Keratinocyte (primary cell): Measurements from ENCODE around the gene KMT5C. TPM values are rescaled to one million over a fixed set of nuclear protein-coding genes. Genes with fewer than 3 reads are reported as not detected.

Experiments used
- DNase-seq: peaks from one replicate; pipeline ENCODE4 v3.0.0-alpha.2; 2011; ENCODE audit warnings: low read depth, missing footprints, low spot score
- FAIRE-seq: peaks from 2 replicates; lab custom pipeline; 2011; peaks lifted over from hg19 to GRCh38; lab: Jason Lieb, UNC
- H2AFZ ChIP-seq: 2 replicates; pipeline ENCODE4 v1.6.0; 2012; ENCODE audit warnings: low read length, control low read depth, inconsistent platforms; ENCODE audit not compliant: control insufficient read depth
- H3K27ac ChIP-seq: 2 replicates; pipeline ENCODE4 v1.5.1; 2011; ENCODE audit warnings: low read length; ENCODE audit not compliant: control insufficient read depth, insufficient read depth
- H3K27me3 ChIP-seq: 3 replicates; pipeline ENCODE4 v1.6.0; 2011; ENCODE audit warnings: low read length; ENCODE audit not compliant: control insufficient read depth, insufficient read depth; ENCODE audit errors: extremely low read depth
- H3K36me3 ChIP-seq, 2 experiments: 2 replicates in 1 of 2; 3 replicates in 1 of 2; pipeline ENCODE4 v1.5.1; 2011; ENCODE audit warnings: low read length in 2 of 2, mild to moderate bottlenecking in 1 of 2; ENCODE audit not compliant: control insufficient read depth in 2 of 2, insufficient read depth in 2 of 2; ENCODE audit errors: extremely low read depth in 1 of 2
- H3K4me1 ChIP-seq: 3 replicates; pipeline ENCODE4 v1.5.1; 2011; ENCODE audit warnings: low read length; ENCODE audit not compliant: control insufficient read depth, insufficient read depth; ENCODE audit errors: extremely low read depth
- H3K4me2 ChIP-seq: 3 replicates; pipeline ENCODE4 v1.6.0; 2011; ENCODE audit warnings: low read depth, low read length; ENCODE audit not compliant: control insufficient read depth, insufficient read depth; ENCODE audit errors: extremely low read depth
- H3K4me3 ChIP-seq, 3 experiments: fragments of 200-600 bp in 1 of 3; sonication (generic) in 1 of 3; 2 replicates in 2 of 3; 3 replicates in 1 of 3; pipeline ENCODE4 v1.5.1; 2011 to 2016; ENCODE audit warnings: low read length in 3 of 3, mild to moderate bottlenecking in 3 of 3, control low read depth in 2 of 3, inconsistent platforms in 1 of 3, low read depth in 1 of 3, mixed read lengths in 1 of 3, mixed run types in 1 of 3, moderate library complexity in 1 of 3; ENCODE audit not compliant: control insufficient read depth in 2 of 3, insufficient read depth in 2 of 3; ENCODE audit errors: extremely low read depth in 1 of 3
- H3K79me2 ChIP-seq: 2 replicates; pipeline ENCODE4 v1.6.0; 2012; ENCODE audit warnings: low read length; ENCODE audit not compliant: control insufficient read depth, insufficient read depth
- H3K9ac ChIP-seq: 3 replicates; pipeline ENCODE4 v1.6.0; 2011; ENCODE audit warnings: low read length; ENCODE audit not compliant: control insufficient read depth, insufficient read depth; ENCODE audit errors: extremely low read depth
- H3K9me1 ChIP-seq: 3 replicates; pipeline ENCODE4 v1.6.0; 2011; ENCODE audit warnings: low read length; ENCODE audit not compliant: control insufficient read depth, insufficient read depth; ENCODE audit errors: extremely low read depth
- H3K9me3 ChIP-seq: 2 replicates; pipeline ENCODE4 v1.5.1; 2012; ENCODE audit warnings: low read depth, low read length; ENCODE audit not compliant: control insufficient read depth
- H4K20me1 ChIP-seq: 3 replicates; pipeline ENCODE4 v1.6.0; 2011; ENCODE audit warnings: low read length; ENCODE audit not compliant: control insufficient read depth, insufficient read depth; ENCODE audit errors: extremely low read depth
- EZH2 ChIP-seq: IDR thresholded peaks from one replicate; pipeline ENCODE4 v1.6.1; 2012; ENCODE audit warnings: inconsistent platforms, mild to moderate bottlenecking, low read length, moderate library complexity
- dilution Hi-C: fragments of 300-500 bp; cut with MboI; formaldehyde crosslinking; loops from one replicate; pipeline ENCODE4 v1.7.0; 2020; ENCODE audit warnings: low sequenced_read_pairs; ENCODE audit not compliant: extremely low pct_ligation_motif_present
- polyA plus RNA-seq, 5 experiments: library from polyadenylated mRNA; depleted of rRNA in 3 of 5; stranded (reverse) in 3 of 5; stranded (forward) in 1 of 5; unstranded in 1 of 5; fragments of >200 nt; gene quantifications; 1 replicate in 1 of 5; 2 replicates in 3 of 5; 3 replicates in 1 of 5; pipeline versions ENCODE4 v1.2.1 to v1.2.3, GENCODE V29; 2011 to 2012; ENCODE audit warnings: missing spikeins in 2 of 5, low read depth in 1 of 5, low replicate concordance in 1 of 5
- TF ChIP-seq, protein P1 (sequence below), 3 experiments: IDR thresholded peaks in 1 of 3; conservative IDR thresholded peaks in 1 of 3; optimal IDR thresholded peaks in 1 of 3; 2 replicates in 2 of 3; 3 replicates in 1 of 3; pipeline versions ENCODE3 to v1.5.1; 2011; ENCODE audit warnings: low read length in 3 of 3, mild to moderate bottlenecking in 3 of 3, moderate library complexity in 2 of 3, control low read depth in 1 of 3, inconsistent platforms in 1 of 3; ENCODE audit not compliant: insufficient read depth in 2 of 3; ENCODE audit errors: extremely low read depth in 1 of 3

The KMT5C gene
- polyA plus RNA-seq, 1 donor (not counting 4 experiments of a cell fraction or from before 2014, with no cell fraction given) = 4.3 TPM

DNA sequence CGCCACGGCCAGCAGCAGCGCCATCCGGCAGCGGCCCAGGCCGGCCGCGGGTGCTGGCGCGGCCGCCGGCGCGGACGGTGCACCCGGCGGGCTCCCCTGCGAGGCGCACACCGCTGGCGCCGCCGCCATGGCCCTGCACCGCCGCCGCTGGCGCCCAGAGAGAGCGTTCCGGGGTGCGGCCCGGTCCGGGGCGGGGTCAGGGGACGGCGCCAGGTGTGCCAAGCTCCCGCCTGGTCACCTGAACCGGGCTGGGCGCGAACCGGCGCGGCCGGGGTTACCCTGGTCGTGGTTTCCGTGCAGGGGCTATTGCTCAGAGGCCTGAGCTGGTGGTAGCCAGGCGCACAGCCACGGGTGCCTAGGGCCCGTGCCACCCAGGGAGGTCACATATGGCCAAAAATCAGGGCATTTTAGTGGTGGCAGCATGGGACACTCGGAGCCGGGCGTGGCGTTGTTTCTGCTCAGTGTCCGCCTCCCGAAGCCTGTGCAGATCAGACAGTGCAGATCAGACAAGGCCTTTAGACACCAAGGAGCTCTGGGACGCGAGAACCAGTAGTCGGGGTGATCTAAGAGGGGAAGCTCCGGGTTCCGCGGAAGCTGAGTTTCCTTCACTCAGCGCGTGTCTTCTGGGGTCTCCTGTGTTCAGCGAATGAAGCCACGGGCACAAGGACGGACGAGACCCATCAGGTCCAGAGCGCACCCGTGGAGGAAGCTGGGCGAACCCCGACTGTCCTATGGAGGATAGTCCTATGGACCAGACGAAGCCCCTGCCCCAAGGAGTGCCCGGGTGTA lies 44.6 kb downstream of the KMT5C start, which contains the start of gene TMEM238:
Gene TMEM238 (minus strand): TSS at position 162 of the 789 bp plus-strand sequence. CDS start 33 bp downstream, at position 129.
- TF ChIP-seq EZH2 = no peak
- TF ChIP-seq, protein P1, sequence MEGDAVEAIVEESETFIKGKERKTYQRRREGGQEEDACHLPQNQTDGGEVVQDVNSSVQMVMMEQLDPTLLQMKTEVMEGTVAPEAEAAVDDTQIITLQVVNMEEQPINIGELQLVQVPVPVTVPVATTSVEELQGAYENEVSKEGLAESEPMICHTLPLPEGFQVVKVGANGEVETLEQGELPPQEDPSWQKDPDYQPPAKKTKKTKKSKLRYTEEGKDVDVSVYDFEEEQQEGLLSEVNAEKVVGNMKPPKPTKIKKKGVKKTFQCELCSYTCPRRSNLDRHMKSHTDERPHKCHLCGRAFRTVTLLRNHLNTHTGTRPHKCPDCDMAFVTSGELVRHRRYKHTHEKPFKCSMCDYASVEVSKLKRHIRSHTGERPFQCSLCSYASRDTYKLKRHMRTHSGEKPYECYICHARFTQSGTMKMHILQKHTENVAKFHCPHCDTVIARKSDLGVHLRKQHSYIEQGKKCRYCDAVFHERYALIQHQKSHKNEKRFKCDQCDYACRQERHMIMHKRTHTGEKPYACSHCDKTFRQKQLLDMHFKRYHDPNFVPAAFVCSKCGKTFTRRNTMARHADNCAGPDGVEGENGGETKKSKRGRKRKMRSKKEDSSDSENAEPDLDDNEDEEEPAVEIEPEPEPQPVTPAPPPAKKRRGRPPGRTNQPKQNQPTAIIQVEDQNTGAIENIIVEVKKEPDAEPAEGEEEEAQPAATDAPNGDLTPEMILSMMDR (optimal IDR thresholded peaks at IDR 0.05 in 1 of 3, IDR thresholded peaks at IDR 0.05 in 1 of 3, conservative IDR thresholded peaks at IDR 0.05 in 1 of 3; ENCODE audit: extremely low read depth in 1 of 3, insufficient read depth in 2 of 3, low read length in 3 of 3) = no peak
- Histone ChIP-seq H3K4me1 (peaks cover 25% of the 10 kb centered on the region), H3K9me3 (no peaks in the 10 kb centered on the region), H3K36me3 (peaks cover 21 to 34% of the 10 kb centered on the region in 2 experiments), H3K79me2 (peaks cover 41% of the 10 kb centered on the region), H4K20me1 (peaks cover 31% of the 10 kb centered on the region), H2AFZ (peak within 1 kb of the TSS; percentile 87), H3K9ac (peak within 1 kb of the TSS; percentile 92), H3K4me3 (peak within 1 kb of the TSS; percentile 76 to 97 (median 77)), H3K27me3 (no peaks in the 10 kb centered on the region), H3K4me2 (peak within 1 kb of the TSS; percentile 93), H3K27ac (peak within 1 kb of the TSS; percentile 95), H3K9me1 (peaks cover 12% of the 10 kb centered on the region)
- dilution Hi-C loops = no loop called here
- DNase-seq (no peak), FAIRE-seq (no peak)

DNA sequence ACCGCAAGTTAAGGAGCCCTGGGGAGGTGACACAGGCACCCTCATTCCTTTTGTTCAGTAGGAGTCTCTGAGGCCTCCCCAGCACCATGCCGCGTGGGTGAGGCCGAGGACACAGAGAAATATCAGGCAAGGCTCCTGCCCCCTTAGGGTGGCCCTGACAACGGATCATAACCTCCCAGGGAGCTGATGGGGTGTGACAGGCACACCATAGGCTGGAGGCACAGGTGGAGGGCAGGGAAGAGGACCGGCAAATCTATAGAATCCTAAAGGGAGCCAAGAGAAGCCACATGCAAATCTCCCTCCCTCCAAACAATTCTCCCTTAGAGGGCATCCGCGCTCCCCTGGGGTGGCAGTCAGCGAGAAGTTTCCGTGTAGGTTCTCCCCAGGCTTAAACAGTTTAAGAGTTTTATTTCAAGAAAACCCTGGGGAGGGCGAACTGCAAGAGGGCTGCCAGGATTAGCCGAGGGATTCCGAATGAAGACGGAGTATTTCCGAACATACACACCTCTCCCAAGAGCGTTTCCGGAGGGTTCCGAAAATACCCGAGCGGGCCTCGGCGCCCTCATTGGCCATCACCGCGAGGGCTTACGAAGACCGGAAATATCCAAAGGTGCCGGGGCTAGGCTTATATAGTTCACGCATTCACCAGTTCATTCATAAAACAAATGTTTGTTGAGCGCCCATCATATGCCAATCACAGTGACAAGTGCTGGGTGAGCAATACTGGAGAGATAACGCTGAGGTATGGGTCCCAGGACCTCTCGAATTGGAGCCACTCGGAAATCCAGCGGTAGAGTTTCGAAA lies 45.4 kb downstream of the KMT5C start:
- DNase-seq = peak; percentile 73
- peaks cover 25% of the 10 kb centered on the region for H3K4me1 ChIP-seq
- no peaks in the 10 kb centered on the region for H3K27me3 ChIP-seq
- H2AFZ ChIP-seq = peak overlapping the region; percentile 98
- H3K4me2 ChIP-seq = peak overlapping the region; percentile 93
- TF ChIP-seq, protein P1 (optimal IDR thresholded peaks at IDR 0.05 in 1 of 3, IDR thresholded peaks at IDR 0.05 in 1 of 3, conservative IDR thresholded peaks at IDR 0.05 in 1 of 3; ENCODE audit: extremely low read depth in 1 of 3, insufficient read depth in 2 of 3, low read length in 3 of 3) = no peak
- no peak for TF ChIP-seq EZH2
- H3K4me3 ChIP-seq = peak overlapping the region; percentile 76 to 97 (median 77)
- H3K27ac ChIP-seq = peak overlapping the region; percentile 95
- no peaks in the 10 kb centered on the region for H3K9me3 ChIP-seq
- H3K9me1 ChIP-seq = peaks cover 12% of the 10 kb centered on the region
- H4K20me1 ChIP-seq = peaks cover 33% of the 10 kb centered on the region
- H3K79me2 ChIP-seq = peaks cover 48% of the 10 kb centered on the region
- H3K9ac ChIP-seq = peak overlapping the region; percentile 92
- peaks cover 27 to 35% of the 10 kb centered on the region in 2 experiments for H3K36me3 ChIP-seq
- dilution Hi-C loops = no loop called here
- FAIRE-seq = no peak
